Neural progenitor cell (in vitro differentiated cells): ENCODE measurements around the gene SH3GL3. TPM values are rescaled to one million over a fixed set of nuclear protein-coding genes. Genes with fewer than 3 reads are reported as not detected.

Source experiments
- DNase-seq: peaks from one replicate; pipeline ENCODE4 v3.0.0-alpha.2; 2016; ENCODE audit warnings: low spot score
- H2AFZ ChIP-seq: fragments of 200-600 bp; sonication (generic); replicated peaks from 2 replicates; pipeline ENCODE4 v1.6.1; 2016; ENCODE audit warnings: antibody characterized with exemption
- H3F3A ChIP-seq: fragments of 200-600 bp; sonication (generic); 2 replicates; pipeline ENCODE4 v1.6.1; 2016; ENCODE audit warnings: antibody characterized with exemption, low read depth
- H3K27ac ChIP-seq: fragments of 200-600 bp; sonication (generic); 2 replicates; pipeline ENCODE4 v1.5.1; 2016; ENCODE audit warnings: mild to moderate bottlenecking
- H3K27me3 ChIP-seq: fragments of 200-600 bp; sonication (generic); 2 replicates; pipeline ENCODE4 v1.6.1; 2016; ENCODE audit warnings: mild to moderate bottlenecking, moderate library complexity
- H3K36me3 ChIP-seq: fragments of 200-600 bp; sonication (generic); 2 replicates; pipeline ENCODE4 v1.5.1; 2016
- H3K4me1 ChIP-seq: fragments of 200-600 bp; sonication (generic); 2 replicates; pipeline ENCODE4 v1.6.1; 2016; ENCODE audit warnings: mixed run types
- H3K4me2 ChIP-seq: fragments of 200-600 bp; sonication (generic); 2 replicates; pipeline ENCODE4 v1.6.1; 2016
- H3K4me3 ChIP-seq: fragments of 200-600 bp; sonication (generic); 2 replicates; pipeline ENCODE4 v1.5.1; 2016
- H3K79me2 ChIP-seq: fragments of 200-600 bp; sonication (generic); 2 replicates; pipeline ENCODE4 v1.6.1; 2016; ENCODE audit warnings: low read depth
- H3K9ac ChIP-seq: fragments of 200-600 bp; sonication (generic); 2 replicates; pipeline ENCODE4 v1.6.1; 2016
- H3K9me3 ChIP-seq: fragments of 200-600 bp; sonication (generic); 2 replicates; pipeline ENCODE4 v1.5.1; 2016; ENCODE audit warnings: low read depth
- H4K20me1 ChIP-seq: fragments of 200-600 bp; sonication (generic); 2 replicates; pipeline ENCODE4 v1.6.1; 2016; ENCODE audit warnings: low read depth
- H3K27ac Mint-ChIP-seq: 3 replicates; pipeline ENCODE4 v1.8.0; 2021; ENCODE audit warnings: mixed read lengths
- H3K27me3 Mint-ChIP-seq: 2 replicates; pipeline ENCODE4 v1.8.0; 2022; ENCODE audit warnings: low read depth, mild to moderate bottlenecking, inconsistent platforms, moderate library complexity, mixed read lengths; ENCODE audit not compliant: insufficient read depth
- H3K36me3 Mint-ChIP-seq: 3 replicates; pipeline ENCODE4 v1.8.0; 2021; ENCODE audit warnings: mixed read lengths
- H3K4me1 Mint-ChIP-seq: 3 replicates; pipeline ENCODE4 v1.8.0; 2021; ENCODE audit warnings: mixed read lengths
- H3K4me3 Mint-ChIP-seq: 3 replicates; pipeline ENCODE4 v1.8.0; 2021; ENCODE audit warnings: mild to moderate bottlenecking, moderate library complexity, mixed read lengths
- H3K9me3 Mint-ChIP-seq: 3 replicates; pipeline ENCODE4 v1.8.0; 2020; ENCODE audit warnings: mixed read lengths
- EZH2 ChIP-seq: fragments of 200-600 bp; sonication (generic); IDR thresholded peaks from 2 replicates; pipeline ENCODE4 v1.6.1; 2017; ENCODE audit warnings: antibody characterized with exemption, mild to moderate bottlenecking, moderate library complexity
- EZH2phosphoT487 ChIP-seq: fragments of 200-600 bp; sonication (generic); IDR thresholded peaks from 2 replicates; pipeline ENCODE4 v1.6.1; 2017; ENCODE audit warnings: antibody characterized with exemption
- total RNA-seq: library from RNA; depleted of rRNA; stranded (reverse); fragments of >200 nt; gene quantifications from 2 replicates; pipeline ENCODE4 v1.2.3, GENCODE V29; 2015; ENCODE audit warnings: low replicate concordance
- TF ChIP-seq, protein P1 (sequence below): fragments of 200-600 bp; sonication (generic); IDR thresholded peaks from 2 replicates; pipeline ENCODE4 v1.5.1; 2017; ENCODE audit warnings: antibody characterized with exemption, mild to moderate bottlenecking

Gene SH3GL3
- total RNA-seq, 1 donor from 2014 or later = 8.2 TPM

DNA sequence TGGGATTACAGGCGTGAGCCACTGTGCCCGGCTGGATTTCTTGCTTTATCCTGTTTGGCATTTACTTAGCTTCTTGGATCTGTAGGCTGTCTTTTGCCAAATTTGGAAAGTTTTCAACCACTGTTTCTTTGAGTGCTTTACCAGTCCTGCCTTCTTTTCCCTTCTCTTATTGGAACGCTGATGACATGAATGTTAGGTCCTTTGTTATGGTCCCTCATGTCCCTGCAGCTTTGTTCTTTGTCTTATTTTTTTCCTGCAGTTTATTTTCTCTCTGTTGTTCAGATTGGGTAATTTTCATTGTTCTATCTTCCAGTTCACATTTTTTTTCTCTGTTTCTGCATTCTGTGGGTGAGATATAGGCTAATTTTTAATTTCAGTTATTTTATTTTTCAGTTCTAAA lies 25.0 kb downstream of the SH3GL3 start:
- no peak for DNase-seq
- Histone ChIP-seq H4K20me1 (no peaks in the 10 kb centered on the region), H3K4me3 (no peak overlapping the region), H3K9ac (no peak overlapping the region), H3K79me2 (no peaks in the 10 kb centered on the region), H3F3A (no peaks in the 10 kb centered on the region), H3K27ac (no peak overlapping the region), H3K36me3 (no peaks in the 10 kb centered on the region), H3K4me1 (peaks cover 4% of the 10 kb centered on the region), H3K9me3 (no peaks in the 10 kb centered on the region), H3K27me3 (no peaks in the 10 kb centered on the region), H2AFZ (no peak overlapping the region), H3K4me2 (no peak overlapping the region)
- no peak overlapping the region for H3K27ac Mint-ChIP-seq
- no peak overlapping the region for H3K4me3 Mint-ChIP-seq
- peaks cover 2% of the 10 kb centered on the region for H3K27me3 Mint-ChIP-seq
- H3K36me3 Mint-ChIP-seq = no peaks in the 10 kb centered on the region
- TF ChIP-seq, protein P1, sequence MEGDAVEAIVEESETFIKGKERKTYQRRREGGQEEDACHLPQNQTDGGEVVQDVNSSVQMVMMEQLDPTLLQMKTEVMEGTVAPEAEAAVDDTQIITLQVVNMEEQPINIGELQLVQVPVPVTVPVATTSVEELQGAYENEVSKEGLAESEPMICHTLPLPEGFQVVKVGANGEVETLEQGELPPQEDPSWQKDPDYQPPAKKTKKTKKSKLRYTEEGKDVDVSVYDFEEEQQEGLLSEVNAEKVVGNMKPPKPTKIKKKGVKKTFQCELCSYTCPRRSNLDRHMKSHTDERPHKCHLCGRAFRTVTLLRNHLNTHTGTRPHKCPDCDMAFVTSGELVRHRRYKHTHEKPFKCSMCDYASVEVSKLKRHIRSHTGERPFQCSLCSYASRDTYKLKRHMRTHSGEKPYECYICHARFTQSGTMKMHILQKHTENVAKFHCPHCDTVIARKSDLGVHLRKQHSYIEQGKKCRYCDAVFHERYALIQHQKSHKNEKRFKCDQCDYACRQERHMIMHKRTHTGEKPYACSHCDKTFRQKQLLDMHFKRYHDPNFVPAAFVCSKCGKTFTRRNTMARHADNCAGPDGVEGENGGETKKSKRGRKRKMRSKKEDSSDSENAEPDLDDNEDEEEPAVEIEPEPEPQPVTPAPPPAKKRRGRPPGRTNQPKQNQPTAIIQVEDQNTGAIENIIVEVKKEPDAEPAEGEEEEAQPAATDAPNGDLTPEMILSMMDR = no peak
- TF ChIP-seq EZH2 (no peak), EZH2phosphoT487 (no peak)
- peaks cover 1% of the 10 kb centered on the region for H3K9me3 Mint-ChIP-seq
- no peaks in the 10 kb centered on the region for H3K4me1 Mint-ChIP-seq

DNA sequence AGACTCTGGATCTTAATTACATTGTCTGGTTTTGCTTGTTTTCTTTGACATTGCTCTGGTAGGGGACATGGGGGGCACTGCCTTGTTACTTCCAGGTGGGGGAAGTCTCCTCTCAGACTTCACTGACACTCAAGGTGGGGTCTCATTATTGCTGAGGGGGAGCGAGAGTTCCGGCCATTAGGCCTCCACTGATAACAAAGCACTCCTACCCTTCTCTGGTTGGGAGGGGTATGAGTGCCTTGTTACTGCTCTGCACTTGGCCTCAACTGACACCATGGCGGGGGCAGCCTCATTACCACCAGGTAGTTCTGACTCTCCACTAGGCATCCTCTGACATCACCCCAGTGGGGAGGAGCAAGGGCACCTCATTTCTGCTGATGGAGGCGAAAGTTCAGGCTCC lies 25.7 kb downstream of the SH3GL3 start:
- H3K4me1 Mint-ChIP-seq = no peaks in the 10 kb centered on the region

DNA sequence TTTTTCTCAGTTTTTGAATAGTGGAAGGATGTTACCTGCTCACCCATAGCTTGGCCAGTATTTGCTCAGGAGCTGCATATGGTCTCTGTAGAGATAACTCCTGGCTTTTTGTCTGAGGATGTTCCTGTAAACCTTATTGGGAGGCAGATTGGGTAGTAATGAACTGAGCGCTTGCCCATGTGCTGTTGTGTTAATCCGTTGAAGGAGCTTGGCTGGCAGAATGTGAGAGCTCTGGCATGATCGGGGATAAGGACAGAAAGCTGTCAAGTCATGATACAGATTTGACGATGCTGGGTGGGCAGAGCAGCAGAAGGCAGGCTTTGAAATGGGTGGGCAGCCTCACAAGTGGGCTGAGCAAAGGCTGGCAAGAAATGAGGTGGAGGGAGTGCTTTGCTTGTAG lies 27.4 kb downstream of the SH3GL3 start:
- Histone ChIP-seq H3K36me3 (no peaks in the 10 kb centered on the region), H4K20me1 (no peaks in the 10 kb centered on the region), H3K27me3 (no peaks in the 10 kb centered on the region), H2AFZ (no peak overlapping the region), H3K4me2 (no peak overlapping the region), H3F3A (no peaks in the 10 kb centered on the region), H3K27ac (no peak overlapping the region), H3K4me1 (peaks cover 4% of the 10 kb centered on the region), H3K4me3 (no peak overlapping the region), H3K79me2 (no peaks in the 10 kb centered on the region), H3K9me3 (no peaks in the 10 kb centered on the region), H3K9ac (no peak overlapping the region)
- Mint-ChIP-seq H3K4me3 (no peak overlapping the region), H3K27me3 (peaks cover 2% of the 10 kb centered on the region), H3K4me1 (no peaks in the 10 kb centered on the region), H3K27ac (no peak overlapping the region), H3K9me3 (peaks cover 1% of the 10 kb centered on the region), H3K36me3 (no peaks in the 10 kb centered on the region)
- DNase-seq = no peak
- no peak for TF ChIP-seq EZH2phosphoT487
- TF ChIP-seq, protein P1 = no peak
- TF ChIP-seq EZH2 = no peak

More for the DNA sequence above, 25.7 kb downstream of the SH3GL3 start:
- H2AFZ ChIP-seq = no peak overlapping the region
- H3K4me3 ChIP-seq = no peak overlapping the region
- H3K9me3 ChIP-seq = no peaks in the 10 kb centered on the region
- DNase-seq = no peak
- H3F3A ChIP-seq = no peaks in the 10 kb centered on the region
- H3K9ac ChIP-seq = no peak overlapping the region
- no peaks in the 10 kb centered on the region for H4K20me1 ChIP-seq
- no peaks in the 10 kb centered on the region for H3K79me2 ChIP-seq
- no peak overlapping the region for H3K27ac ChIP-seq
- peaks cover 1% of the 10 kb centered on the region for H3K9me3 Mint-ChIP-seq
- peaks cover 4% of the 10 kb centered on the region for H3K4me1 ChIP-seq
- TF ChIP-seq EZH2 (no peak), EZH2phosphoT487 (no peak)
- TF ChIP-seq, protein P1 = no peak
- no peaks in the 10 kb centered on the region for H3K27me3 ChIP-seq
- no peak overlapping the region for H3K27ac Mint-ChIP-seq
- H3K27me3 Mint-ChIP-seq = peaks cover 2% of the 10 kb centered on the region
- no peaks in the 10 kb centered on the region for H3K36me3 Mint-ChIP-seq
- H3K36me3 ChIP-seq = no peaks in the 10 kb centered on the region
- no peak overlapping the region for H3K4me2 ChIP-seq
- no peak overlapping the region for H3K4me3 Mint-ChIP-seq
